Amygdala (tissue), 56 donors: ENCODE results near the gene KRTAP13-2.

ENCODE experiments used
- DNase-seq, 56 donors: peaks; one replicate each; lab custom pipeline; 2025; lab: John Stamatoyannopoulos, UW

Gene KRTAP13-2

DNA sequence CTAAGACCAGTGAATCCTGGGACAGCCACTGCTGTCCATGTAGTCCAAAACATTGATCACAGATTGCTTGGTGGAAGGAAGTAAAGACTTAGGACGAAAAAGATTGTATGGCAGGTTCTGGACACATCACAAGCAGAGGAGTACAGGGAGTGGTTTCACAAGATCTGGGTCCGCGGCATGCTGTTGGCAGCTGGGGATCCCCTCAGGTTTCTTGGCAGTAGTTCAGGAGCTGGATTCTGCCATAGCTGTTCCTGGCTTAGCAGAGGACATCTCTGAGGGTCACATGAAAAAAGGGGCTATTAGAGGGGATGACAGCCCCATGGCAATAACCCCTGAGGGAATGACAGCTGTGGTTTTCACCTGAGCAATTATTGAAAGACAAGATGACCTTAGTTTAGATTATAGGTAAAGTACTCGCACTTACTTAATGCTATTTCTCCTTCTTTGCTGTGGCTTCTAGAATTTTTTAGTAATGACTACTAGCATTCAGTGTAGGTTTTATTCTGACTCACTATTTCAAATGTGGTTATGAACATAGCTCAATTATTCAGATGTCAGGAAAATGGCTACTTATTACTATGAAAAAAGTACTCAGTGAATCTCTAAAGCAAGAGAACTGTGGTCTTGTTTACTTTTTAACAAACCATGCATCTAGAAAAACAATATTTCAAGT lies 42.7 kb downstream of the KRTAP13-2 start:
- DNase-seq = no peak

DNA sequence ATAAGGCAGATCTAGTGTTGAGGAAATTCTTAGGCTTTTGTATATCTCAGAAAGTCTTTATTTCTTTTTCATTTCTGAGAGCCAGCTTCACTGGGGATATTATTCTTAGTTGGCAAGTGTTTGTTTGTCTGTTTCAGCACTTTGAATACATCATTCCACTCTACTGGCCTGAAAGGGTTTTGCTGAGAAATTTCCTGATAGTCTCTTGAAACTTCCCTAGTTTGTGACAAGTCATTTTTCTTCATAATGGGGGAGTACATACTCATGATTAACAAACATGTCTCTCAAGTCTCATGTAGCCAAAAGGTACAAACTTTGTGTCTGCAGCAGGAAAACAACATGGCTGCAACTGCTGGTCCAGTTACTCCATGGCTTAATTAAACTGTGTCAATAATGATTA lies 45.7 kb downstream of the KRTAP13-2 start:
- DNase-seq = no peak
